SH-SY5Y (cell line): ENCODE results near the gene XXYLT1.

Source experiments
- GATA2 ChIP-seq: IDR thresholded peaks from 2 replicates; pipeline ENCODE4 v1.6.1; 2011; ENCODE audit warnings: mild to moderate bottlenecking, low read depth, low read length
- GATA3 ChIP-seq: IDR thresholded peaks from 2 replicates; pipeline ENCODE4 v1.6.1; 2011; ENCODE audit warnings: low read depth, mild to moderate bottlenecking, low read length, moderate library complexity

- TF ChIP-seq GATA3 (no peak), GATA2 (no peak)
Measured at GRCh38 chr3:195259475-195260279, 11.3 kb downstream of the XXYLT1 start.
